ENCODE results near the gene PNCK.

The PNCK gene

GRCh38 chrX:153657161-153657560, 16.5 kb downstream of the PNCK start:
- DNase-seq = no peak

DNA sequence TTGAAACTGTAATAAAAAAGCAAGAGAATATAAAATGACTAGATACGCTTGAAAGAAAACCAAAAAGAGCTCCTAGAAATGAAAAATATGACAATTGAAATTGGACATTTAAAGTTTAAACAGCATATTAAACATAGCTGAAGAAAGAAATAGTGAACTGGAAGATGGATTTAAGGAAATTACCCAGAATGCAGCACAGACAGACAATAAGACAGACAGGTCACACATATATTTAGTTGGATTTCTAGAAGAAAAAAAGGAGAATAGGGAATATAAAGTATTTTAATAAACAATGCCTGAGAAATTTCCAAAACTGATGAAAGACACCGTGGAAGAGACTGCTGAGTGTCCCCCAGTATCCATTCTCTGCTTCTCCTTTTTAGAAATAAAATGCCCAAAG, 20.1 kb downstream of the PNCK start:
- no peak for DNase-seq

DNA sequence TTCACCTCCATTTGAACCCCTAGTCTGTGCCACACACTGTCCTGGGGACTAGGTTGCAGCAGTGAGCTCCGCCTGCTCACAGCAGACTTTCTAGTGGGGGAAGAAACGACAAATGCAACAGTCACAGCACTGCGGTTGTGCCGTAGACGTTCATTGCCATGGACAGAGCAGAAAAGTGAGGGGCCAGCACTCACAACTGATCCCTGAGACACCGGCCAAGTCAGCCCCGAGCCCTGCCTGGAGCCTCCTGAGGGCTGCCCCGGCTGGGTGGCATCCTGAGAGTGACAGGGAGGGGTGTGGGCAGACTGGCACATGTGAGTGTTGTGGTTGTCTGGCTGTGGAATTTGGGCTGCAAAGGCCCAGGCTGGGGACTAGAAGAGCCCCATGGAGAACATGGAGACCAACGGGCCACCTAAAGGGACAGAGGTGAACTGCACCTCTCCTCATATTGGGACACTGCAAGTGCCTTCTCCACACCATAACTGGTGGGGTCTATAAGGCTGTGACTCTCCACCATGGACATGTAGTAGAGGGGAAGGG, 22.0 kb downstream of the PNCK start:
- no peak for DNase-seq

DNA sequence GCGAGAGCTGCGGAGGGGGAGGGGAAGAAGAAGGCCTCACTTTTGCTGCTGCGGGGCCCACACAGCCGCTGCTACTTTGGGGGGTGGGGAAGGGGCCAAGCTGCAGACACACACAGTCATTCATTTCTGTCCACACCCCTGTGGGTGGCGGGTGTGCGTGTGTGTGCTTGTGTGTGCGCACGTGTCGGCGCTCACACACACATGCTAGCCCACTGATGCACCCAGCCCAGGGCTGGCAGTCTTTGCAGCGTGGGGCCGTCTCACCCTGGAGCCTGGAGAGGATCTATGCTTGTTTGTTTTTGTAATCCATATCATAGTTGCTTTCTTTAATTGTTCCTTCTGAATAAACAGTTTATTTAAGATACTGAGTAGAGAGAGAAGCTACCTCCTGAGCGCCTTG, 22.7 kb downstream of the PNCK start:
- no peak for DNase-seq

DNA sequence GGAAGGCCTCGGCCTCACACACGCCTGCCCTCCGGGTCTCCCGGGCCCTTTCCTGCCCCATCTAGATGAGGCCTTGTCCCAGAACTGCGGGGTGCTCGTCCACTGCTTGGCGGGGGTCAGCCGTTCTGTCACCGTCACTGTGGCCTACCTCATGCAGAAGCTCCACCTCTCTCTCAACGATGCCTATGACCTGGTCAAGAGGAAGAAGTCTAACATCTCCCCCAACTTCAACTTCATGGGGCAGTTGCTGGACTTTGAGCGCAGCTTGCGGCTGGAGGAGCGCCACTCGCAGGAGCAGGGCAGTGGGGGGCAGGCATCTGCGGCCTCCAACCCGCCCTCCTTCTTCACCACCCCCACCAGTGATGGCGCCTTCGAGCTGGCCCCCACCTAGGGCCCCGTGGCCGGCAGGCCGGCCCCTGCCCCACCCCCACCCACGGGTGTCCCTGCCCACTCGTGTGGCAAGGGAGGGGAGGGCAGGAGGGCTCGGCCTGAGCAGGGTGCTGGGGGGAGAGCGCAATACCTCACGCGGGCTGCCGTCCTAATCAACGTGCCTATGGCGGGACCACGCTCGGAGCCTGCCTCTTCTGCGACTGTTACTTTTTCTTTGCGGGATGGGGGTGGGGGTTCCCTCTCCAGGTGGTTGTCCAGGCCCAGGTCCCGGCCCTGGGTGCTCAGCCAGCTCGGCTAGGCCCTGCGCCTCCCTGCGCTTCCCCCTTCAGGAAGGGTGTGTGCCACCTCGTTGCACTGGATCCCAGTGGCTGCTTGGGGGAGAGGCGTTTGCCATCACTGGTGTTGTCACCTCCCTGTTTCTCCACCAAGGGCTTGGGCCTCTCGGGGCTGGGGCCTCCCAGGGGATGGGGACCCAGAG, 23.5 kb downstream of the PNCK start:
- no peak for DNase-seq

DNA sequence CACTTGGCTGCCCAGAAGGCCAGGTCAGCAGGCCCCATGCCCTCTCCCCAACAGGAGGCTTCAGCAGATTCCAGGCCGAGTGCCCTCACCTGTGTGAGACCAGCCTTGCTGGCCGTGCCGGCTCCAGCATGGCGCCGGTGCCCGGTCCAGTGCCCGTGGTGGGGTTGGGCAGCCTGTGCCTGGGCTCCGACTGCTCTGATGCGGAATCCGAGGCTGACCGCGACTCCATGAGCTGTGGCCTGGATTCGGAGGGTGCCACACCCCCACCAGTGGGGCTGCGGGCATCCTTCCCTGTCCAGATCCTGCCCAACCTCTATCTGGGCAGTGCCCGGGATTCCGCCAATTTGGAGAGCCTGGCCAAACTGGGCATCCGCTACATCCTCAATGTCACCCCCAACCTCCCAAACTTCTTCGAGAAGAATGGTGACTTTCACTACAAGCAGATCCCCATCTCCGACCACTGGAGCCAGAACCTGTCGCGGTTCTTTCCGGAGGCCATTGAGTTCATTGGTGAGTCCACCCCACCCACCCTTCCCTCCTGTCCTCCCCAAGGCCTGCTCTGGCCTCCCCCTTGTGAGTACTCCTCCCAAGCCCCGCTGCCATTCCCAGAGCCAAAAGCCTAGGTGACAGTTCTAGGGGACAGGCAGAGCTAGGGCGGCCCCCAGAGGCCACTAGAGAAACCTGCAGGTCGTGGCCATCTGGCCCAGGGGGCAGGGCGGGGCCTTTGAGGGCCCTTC, 24.3 kb downstream of the PNCK start:
- no peak for DNase-seq

DNA sequence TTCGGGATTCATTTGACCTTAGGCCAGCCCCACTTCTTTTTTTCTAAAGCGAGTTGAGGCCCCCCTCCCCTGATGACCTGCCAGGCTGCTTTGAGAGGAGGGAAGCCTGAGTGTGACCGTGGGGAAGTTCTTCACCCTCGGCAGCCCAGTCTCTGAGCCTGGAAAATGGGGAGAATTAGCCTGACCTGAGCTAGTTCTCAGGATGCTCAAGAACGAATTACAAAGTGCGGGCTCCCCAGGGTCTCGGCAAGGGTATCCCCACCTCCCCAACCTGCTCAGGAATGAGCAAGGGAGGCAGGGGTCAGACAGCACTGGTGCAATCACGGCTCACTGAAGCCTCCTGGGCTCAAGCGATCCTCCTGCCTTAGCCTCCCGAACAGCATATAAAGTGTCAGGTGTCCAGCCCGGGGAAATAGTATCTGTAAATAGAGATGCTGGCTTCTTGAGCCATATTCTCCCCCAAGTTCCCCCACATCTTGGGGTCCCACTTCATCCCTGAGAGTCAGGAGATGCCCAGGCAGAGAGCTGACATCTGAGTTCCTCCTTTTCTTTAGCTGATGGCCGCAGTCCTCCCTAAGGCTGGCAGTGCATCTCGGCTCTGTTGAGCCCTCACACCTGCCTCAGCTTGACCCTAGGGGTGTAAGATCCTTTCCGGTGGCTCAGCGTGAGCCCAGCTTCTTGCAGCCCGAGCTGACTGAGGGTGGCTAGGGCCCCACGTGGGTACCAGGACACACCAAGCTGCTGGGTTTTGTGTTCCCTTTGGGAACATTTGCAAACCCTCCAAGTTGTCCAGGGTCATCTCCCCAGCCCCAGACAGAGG, 25.0 kb downstream of the PNCK start:
- no peak for DNase-seq

GRCh38 chrX:153647461-153648357, 25.9 kb downstream of the PNCK start:
- no peak for DNase-seq

DNA sequence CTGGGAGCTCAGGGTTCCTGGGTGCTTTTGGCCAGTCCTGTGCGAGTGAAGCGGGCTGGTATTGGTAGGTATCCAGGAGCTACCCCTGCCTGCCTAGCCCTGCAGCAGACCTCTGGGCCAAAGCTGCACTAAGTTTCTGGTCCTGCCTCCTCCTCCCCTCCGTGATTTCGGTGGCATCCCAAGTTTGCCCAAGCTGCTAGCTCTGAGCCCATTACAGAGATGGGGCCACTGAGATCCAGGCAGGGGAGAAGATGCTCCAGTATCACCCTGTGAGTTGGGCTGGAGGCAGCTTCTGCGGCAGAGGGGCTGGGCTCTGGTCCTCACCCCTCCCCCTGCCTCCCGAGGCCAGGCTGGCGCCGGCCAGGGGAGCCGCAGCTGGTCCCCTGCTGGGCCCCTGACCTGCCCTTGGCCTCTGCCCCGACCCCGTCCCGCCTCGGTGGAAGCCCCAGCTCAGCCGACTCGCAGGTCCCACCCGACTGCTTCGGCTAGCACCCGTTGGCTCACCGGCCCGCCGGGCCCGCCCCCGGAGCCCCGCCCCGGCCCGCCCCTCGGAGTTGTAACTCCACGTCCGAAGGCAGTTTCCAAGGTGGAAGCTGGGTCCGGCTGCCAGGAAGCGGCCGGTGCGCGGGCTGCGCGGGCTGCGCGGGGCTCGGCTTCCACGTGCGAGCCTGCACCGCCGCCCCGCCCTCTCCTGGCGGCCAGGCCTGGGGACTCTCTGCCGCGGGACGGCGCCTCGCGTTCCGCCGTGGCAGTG, 26.8 kb downstream of the PNCK start, which contains the start of gene DUSP9:
Gene DUSP9 (plus strand): TSS at position 584 of the 754 bp plus-strand sequence. CDS start 751 bp downstream, outside the sequence.
- no peak for DNase-seq

DNA sequence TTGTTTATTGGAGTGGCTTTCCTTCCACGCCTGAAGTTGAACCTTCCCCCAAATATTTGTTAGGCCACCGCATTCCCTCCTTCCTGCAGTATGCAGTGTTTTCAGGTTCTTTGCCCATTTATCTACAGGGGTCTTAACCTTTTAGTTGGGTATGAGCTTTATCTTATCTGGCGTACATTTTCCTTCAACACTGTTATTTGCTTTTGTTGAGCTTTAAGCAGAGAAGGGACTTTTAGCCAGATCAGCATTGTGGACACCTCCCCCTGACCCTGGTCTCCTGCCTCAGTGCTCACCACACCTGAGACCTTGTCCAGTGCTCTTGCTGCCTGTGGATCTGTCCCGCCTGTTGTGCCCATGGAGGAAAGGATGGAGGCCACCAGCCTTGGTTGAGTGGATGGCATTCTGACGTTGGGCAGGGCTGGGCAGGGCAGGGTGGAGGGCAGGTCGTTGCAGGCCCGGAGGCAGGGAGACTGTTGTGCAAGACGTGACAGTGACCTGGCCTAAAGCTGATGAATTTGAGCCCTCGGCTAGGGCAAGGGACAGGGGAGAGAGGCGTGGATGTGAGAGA, 27.6 kb downstream of the PNCK start:
- DNase-seq = no peak

DNA sequence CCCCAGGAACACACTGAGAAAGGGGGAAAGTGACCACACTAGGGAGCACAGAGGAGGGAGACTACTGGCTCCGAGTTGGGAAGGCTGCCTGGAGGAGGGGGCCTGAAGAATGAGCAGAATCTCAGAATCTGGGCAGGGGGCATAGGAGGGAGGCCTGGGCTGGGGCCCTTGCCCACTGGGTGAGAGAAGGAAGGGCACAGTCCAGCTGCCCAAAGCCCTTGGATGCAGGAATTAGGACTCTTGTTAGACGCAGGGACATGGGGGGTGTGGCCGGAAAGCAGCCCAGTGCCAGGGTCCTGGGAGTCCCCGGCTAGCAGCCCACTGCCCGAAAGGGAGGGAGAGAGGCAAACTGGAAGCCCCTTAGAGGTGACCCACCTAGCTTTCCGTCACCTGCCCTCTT, 28.5 kb downstream of the PNCK start:
- DNase-seq = no peak

DNA sequence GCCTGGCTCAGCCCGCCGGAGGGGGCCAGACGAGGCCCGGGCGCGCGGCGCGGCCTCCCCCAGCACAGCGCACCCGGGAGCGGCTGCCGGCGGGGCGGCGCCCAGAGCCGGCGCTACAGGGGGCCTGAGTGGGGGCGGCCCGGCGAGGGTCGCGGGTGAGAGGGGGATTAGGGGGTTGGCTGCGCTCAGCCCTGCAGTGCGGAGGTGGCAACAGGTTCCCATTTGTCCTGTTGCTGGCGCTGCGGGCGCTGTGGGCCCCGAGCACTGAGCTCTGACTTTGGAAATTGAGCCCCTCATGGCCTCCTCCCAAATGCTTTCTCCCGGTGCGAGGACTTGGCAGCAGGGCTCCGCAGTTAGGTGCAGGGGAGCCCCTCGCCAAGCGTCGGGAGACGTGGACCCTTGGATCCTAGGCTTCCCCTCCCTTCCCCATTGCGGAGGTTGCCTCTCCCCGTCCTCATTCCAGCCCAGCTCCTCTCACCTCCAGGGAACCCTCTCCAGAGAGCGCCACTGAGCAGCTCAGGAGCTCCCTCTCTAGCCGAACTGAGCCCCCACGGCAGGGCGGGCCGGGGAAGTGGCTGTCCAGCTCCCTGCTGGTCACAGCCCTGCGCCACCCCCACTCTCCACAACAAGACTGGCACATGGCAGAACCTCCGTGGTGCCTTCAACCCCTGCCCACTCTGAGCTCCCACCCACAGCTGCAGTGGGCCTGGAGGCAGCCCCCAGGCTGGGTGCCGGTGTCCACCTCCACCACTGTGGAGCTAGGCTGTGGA, 29.1 kb downstream of the PNCK start:
- no peak for DNase-seq

DNA sequence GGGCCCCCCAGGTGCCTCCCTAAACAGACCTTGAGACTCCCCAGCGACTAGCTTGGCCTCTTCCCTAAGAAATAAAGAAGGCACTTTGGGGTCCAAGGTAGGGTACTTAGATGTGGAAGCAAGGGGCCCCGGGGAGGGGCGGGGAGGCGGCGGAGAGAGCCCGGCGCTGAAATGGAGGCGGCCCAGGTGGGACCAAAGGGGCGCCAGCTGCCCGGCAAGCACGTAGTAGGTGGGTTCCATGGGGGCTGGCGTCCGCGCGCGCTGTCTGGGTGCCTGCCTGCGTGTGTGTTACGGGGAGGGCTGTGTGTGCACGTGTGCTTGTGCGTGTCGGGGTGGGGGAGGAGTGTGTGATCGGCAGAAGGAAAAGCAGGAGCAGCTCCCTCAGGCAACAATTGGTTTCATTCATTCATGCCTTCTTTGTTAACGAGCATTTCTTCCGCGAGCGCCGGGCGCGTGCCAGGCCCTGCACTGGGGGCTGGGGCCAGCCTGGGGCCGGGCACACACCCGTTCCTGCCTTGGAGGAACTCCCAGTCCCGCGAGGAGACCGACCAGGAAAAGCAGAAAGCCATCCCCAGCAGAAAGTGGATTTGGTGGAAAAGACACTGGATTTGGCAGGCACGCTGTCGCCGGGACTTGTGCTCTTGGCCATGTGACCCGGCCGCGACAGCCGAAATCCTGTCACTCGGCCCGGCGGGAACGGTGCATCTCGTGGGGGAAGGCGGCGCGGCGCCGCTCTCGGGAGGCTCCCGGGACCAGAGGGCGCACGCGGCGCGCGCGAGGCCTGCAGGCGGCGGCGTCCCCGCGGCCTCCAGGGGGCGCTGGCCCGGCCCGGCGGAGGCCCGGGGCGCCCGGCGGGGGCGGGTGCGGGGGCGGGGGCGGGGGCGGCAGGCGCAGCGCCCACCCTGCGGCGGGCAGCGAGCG, 29.9 kb downstream of the PNCK start:
- no peak for DNase-seq

DNA sequence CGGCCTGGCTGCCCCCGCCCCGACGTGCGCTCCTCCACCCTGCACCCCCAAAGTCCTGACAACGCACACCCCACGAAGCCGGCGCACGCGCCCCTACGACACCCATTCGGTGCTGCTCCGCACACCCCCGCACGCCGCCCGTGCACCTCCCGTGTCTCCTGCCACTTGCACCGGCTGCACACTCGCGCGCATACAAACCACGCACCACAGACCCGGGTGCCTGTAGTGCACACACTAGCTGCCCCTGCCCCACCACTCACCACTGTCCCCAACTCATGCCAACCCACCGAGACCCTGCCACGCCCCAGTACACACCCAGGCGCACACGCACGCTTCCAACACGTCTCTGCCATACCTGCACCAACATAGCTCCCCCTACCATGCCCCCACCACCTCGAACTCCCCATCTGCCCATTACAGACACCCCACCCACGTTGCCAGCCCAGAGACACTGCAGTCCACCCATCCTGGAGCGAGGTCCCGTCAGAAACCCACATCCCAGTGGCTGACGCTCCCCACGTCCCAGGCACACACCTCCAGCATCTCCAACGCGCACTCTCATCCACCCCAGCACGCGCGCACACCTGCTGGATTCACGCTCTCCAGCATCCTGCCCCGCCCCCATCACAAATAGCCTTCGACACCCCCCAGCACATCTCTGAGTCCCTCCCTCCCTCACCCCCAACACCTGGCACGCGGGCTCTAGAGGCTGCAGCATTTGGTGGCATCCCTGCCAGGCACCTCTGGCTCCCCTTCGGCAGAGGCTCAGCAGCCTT, 30.8 kb downstream of the PNCK start:
- no peak for DNase-seq

GRCh38 chrX:153642051-153642654, 31.5 kb downstream of the PNCK start:
- DNase-seq = no peak

- DNase-seq = no peak
Measured at GRCh38 chrX:153641627-153642026, 32.0 kb downstream of the PNCK start.

DNA sequence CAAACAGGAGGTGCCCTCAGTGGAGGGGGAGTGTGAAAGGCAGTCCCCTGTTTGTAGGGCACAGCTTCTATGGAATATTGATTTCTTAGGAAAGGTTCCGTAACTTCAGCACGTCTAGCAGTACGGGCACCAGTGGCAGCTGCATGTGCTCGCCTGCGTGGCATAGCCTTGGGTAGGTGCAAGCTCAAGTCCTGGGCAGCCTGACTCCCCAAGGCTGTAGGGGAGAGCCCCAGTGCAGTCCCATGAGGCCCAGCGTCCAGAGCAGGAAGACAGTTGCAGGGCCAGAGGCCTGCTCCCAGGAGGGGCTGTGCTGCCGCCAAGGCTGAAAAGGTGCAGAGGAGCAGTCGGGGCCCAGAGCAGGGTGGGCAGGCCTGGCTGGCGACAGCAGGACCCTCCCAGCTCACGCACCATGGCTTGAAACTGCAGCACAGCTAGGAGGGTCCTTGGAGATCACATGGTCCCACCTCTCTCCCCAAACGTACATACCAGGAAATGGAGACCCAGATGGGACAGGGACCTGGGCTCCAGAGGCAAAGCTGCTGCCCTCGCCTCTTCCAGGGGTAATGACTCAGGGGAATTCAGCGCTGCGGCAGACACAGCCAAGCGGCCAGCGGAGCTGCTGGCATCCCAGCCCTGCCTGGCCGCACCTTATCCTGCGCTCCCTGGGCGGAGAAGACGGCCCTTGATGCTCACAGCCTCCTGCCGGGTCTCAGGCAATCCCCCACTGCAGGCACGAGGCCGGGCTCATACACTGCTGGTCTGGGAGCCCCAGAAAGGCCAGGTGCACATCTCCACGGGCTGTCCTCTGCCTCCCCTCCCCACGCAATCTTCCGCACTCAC, 32.7 kb downstream of the PNCK start:
- DNase-seq = no peak
